Hepatocyte (in vitro differentiated cells): ENCODE results near the gene TEC. TPM values are rescaled to one million over a fixed set of nuclear protein-coding genes. Genes with fewer than 3 reads are reported as not detected.

ENCODE experiments used
- DNase-seq: peaks from one replicate; pipeline ENCODE4 v3.0.0-alpha.2; 2016; ENCODE audit warnings: low spot score
- H2AFZ ChIP-seq: fragments of 200-600 bp; sonication (generic); 2 replicates; pipeline ENCODE4 v1.6.0; 2016; ENCODE audit warnings: antibody characterized with exemption, mild to moderate bottlenecking
- H3K27ac ChIP-seq: fragments of 200-600 bp; sonication (generic); 2 replicates; pipeline ENCODE4 v1.5.1; 2016; ENCODE audit warnings: mild to moderate bottlenecking
- H3K27me3 ChIP-seq: fragments of 200-600 bp; sonication (generic); 2 replicates; pipeline ENCODE4 v1.6.1; 2016
- H3K36me3 ChIP-seq: fragments of 200-600 bp; sonication (generic); replicated peaks from 2 replicates; pipeline ENCODE4 v1.5.1; 2016; ENCODE audit warnings: low read depth; ENCODE audit not compliant: insufficient read depth
- H3K4me1 ChIP-seq: fragments of 200-600 bp; sonication (generic); 2 replicates; pipeline ENCODE4 v1.5.1; 2016; ENCODE audit warnings: mild to moderate bottlenecking, moderate library complexity; ENCODE audit not compliant: insufficient read depth
- H3K4me2 ChIP-seq: fragments of 200-600 bp; sonication (generic); 2 replicates; pipeline ENCODE4 v1.6.0; 2016
- H3K4me3 ChIP-seq: fragments of 200-600 bp; sonication (generic); 2 replicates; pipeline ENCODE4 v1.5.1; 2016; ENCODE audit warnings: mild to moderate bottlenecking
- H3K79me2 ChIP-seq: fragments of 200-600 bp; sonication (generic); 2 replicates; pipeline ENCODE4 v1.6.0; 2017; ENCODE audit warnings: mild to moderate bottlenecking
- H3K9me2 ChIP-seq: fragments of 200-600 bp; sonication (generic); replicated peaks from 2 replicates; pipeline ENCODE4 v1.6.0; 2017; ENCODE audit warnings: mild to moderate bottlenecking; ENCODE audit not compliant: insufficient read depth
- H3K9me3 ChIP-seq: fragments of 200-600 bp; sonication (generic); 2 replicates; pipeline ENCODE4 v1.5.1; 2016; ENCODE audit warnings: low read depth, mild to moderate bottlenecking
- H4K20me1 ChIP-seq: fragments of 200-600 bp; sonication (generic); 2 replicates; pipeline ENCODE4 v1.6.0; 2016; ENCODE audit warnings: mild to moderate bottlenecking; ENCODE audit not compliant: insufficient read depth, poor library complexity, severe bottlenecking
- CTCF ChIP-seq: fragments of 200-600 bp; sonication (generic); IDR thresholded peaks from 2 replicates; pipeline ENCODE4 v1.5.1; 2016; ENCODE audit warnings: antibody characterized with exemption, mild to moderate bottlenecking; ENCODE audit not compliant: poor library complexity
- EZH2 ChIP-seq: fragments of 200-600 bp; sonication (generic); IDR thresholded peaks from 2 replicates; pipeline ENCODE4 v1.6.1; 2016; ENCODE audit warnings: antibody characterized with exemption, mild to moderate bottlenecking, borderline replicate concordance
- EZH2phosphoT487 ChIP-seq: fragments of 200-600 bp; sonication (generic); IDR thresholded peaks from one replicate; pipeline ENCODE4 v1.6.1; 2018; ENCODE audit warnings: antibody characterized with exemption, mild to moderate bottlenecking, low read depth, moderate library complexity; ENCODE audit not compliant: unreplicated experiment, severe bottlenecking
- WGBS: methylation state at CpG from one replicate; pipeline ENCODE4 v1.1.6; 2016; ENCODE audit warnings: low lambda C conversion rate; ENCODE audit errors: missing lambda C conversion rate; 5-methylcytosine and 5-hydroxymethylcytosine counted together
- polyA plus RNA-seq: library from polyadenylated mRNA; unstranded; fragments of >200 nt; fragmentation: Nextera tagmentation; extraction: Ambion mirVana; gene quantifications from 2 replicates; pipeline ENCODE4 v1.2.1, GENCODE V29; 2016
- total RNA-seq: library from RNA; depleted of rRNA; stranded (reverse); fragments of >200 nt; gene quantifications from 2 replicates; pipeline ENCODE4 v1.2.3, GENCODE V29; 2014

Gene TEC
- total and polyA plus RNA-seq, 2 experiments from 2014 or later: 1.3 to 2.1 TPM

- H3K27ac ChIP-seq: no peak overlapping the region
- TF ChIP-seq CTCF: no peak
- TF ChIP-seq EZH2phosphoT487: no peak
- no peak for TF ChIP-seq EZH2
- no peaks in the 10 kb centered on the region for H3K4me1 ChIP-seq
- no peaks in the 10 kb centered on the region for H3K9me2 ChIP-seq
- H3K4me2 ChIP-seq: no peak overlapping the region
- H2AFZ ChIP-seq: no peak overlapping the region
- DNase-seq: no peak
- H4K20me1 ChIP-seq: no peaks in the 10 kb centered on the region
- no peaks in the 10 kb centered on the region for H3K9me3 ChIP-seq
- no peaks in the 10 kb centered on the region for H3K79me2 ChIP-seq
- WGBS: 74% methylated on average over 7 of the region's 7 CpGs
- no peak overlapping the region for H3K4me3 ChIP-seq
- no peaks in the 10 kb centered on the region for H3K36me3 ChIP-seq
- H3K27me3 ChIP-seq: no peaks in the 10 kb centered on the region
Observed at GRCh38 chr4:48225368-48226141, 44.1 kb downstream of the TEC start.

GRCh38 chr4:48224606-48225005, 45.0 kb downstream of the TEC start:
- H3K36me3 ChIP-seq: no peaks in the 10 kb centered on the region
- no peak overlapping the region for H3K4me3 ChIP-seq
- no peak overlapping the region for H3K27ac ChIP-seq
- WGBS: 79% methylated on average over 5 of the region's 5 CpGs
- no peak for TF ChIP-seq EZH2
- TF ChIP-seq EZH2phosphoT487: no peak
- no peak for TF ChIP-seq CTCF
- H4K20me1 ChIP-seq: no peaks in the 10 kb centered on the region
- H3K4me2 ChIP-seq: no peak overlapping the region
- no peaks in the 10 kb centered on the region for H3K9me3 ChIP-seq
- no peaks in the 10 kb centered on the region for H3K27me3 ChIP-seq
- H3K79me2 ChIP-seq: no peaks in the 10 kb centered on the region
- no peak overlapping the region for H2AFZ ChIP-seq
- no peaks in the 10 kb centered on the region for H3K9me2 ChIP-seq
- H3K4me1 ChIP-seq: no peaks in the 10 kb centered on the region
- DNase-seq: no peak

GRCh38 chr4:48223633-48224295, 45.9 kb downstream of the TEC start:
- no peak overlapping the region for H3K27ac ChIP-seq
- DNase-seq: no peak
- H4K20me1 ChIP-seq: no peaks in the 10 kb centered on the region
- WGBS: 91% methylated on average over 3 of the region's 3 CpGs
- H3K4me2 ChIP-seq: no peak overlapping the region
- no peaks in the 10 kb centered on the region for H3K79me2 ChIP-seq
- no peaks in the 10 kb centered on the region for H3K9me3 ChIP-seq
- no peaks in the 10 kb centered on the region for H3K4me1 ChIP-seq
- H3K4me3 ChIP-seq: no peak overlapping the region
- H3K27me3 ChIP-seq: no peaks in the 10 kb centered on the region
- H2AFZ ChIP-seq: no peak overlapping the region
- H3K9me2 ChIP-seq: no peaks in the 10 kb centered on the region
- TF ChIP-seq EZH2phosphoT487 (no peak), CTCF (no peak)
- no peaks in the 10 kb centered on the region for H3K36me3 ChIP-seq
